Loucy (cell line): ENCODE data around the gene MEX3B.

Experiments used
- H2AFZ ChIP-seq: fragments of 200-600 bp; sonication (generic); 2 replicates; pipeline ENCODE4 v1.6.0; 2016; ENCODE audit warnings: antibody characterized with exemption, mild to moderate bottlenecking, low read length, moderate library complexity
- H3F3A ChIP-seq: fragments of 200-600 bp; 2 replicates; pipeline ENCODE4 v1.6.0; 2016; ENCODE audit warnings: antibody characterized with exemption, low read depth, mild to moderate bottlenecking
- H3K27me3 ChIP-seq: fragments of 200-600 bp; sonication (generic); 2 replicates; pipeline ENCODE4 v1.6.1; 2014; ENCODE audit warnings: low read length, mild to moderate bottlenecking; ENCODE audit not compliant: insufficient read depth, poor library complexity, severe bottlenecking
- H3K36me3 ChIP-seq: fragments of 200-600 bp; sonication (generic); 2 replicates; pipeline ENCODE4 v1.6.1; 2016; ENCODE audit warnings: low read length; ENCODE audit not compliant: insufficient read depth
- H3K4me1 ChIP-seq: fragments of 200-600 bp; sonication (generic); 2 replicates; pipeline ENCODE4 v1.5.1; 2014; ENCODE audit warnings: low read length, mild to moderate bottlenecking; ENCODE audit not compliant: insufficient read depth, poor library complexity, severe bottlenecking
- H3K4me2 ChIP-seq: fragments of 200-600 bp; sonication (generic); 2 replicates; pipeline ENCODE4 v1.6.0; 2014; ENCODE audit warnings: antibody characterized with exemption, low read length, low read depth, mild to moderate bottlenecking; ENCODE audit not compliant: poor library complexity, severe bottlenecking
- H3K4me3 ChIP-seq: fragments of 200-600 bp; sonication (generic); 2 replicates; pipeline ENCODE4 v1.5.1; 2014; ENCODE audit warnings: low read length, mild to moderate bottlenecking, mixed read lengths; ENCODE audit not compliant: poor library complexity, severe bottlenecking
- H3K79me2 ChIP-seq: fragments of 200-600 bp; sonication (generic); 2 replicates; pipeline ENCODE4 v1.6.1; 2014; ENCODE audit warnings: low read length; ENCODE audit not compliant: insufficient read depth
- H3K9ac ChIP-seq: fragments of 200-600 bp; sonication (generic); 2 replicates; pipeline ENCODE4 v1.6.0; 2014; ENCODE audit warnings: mild to moderate bottlenecking, low read depth, low read length, moderate library complexity; ENCODE audit not compliant: poor library complexity, severe bottlenecking
- H3K9me2 ChIP-seq: fragments of 200-600 bp; sonication (generic); replicated peaks from 2 replicates; pipeline ENCODE4 v1.6.1; 2016; ENCODE audit warnings: low read depth, low read length, mixed read lengths
- H3K9me3 ChIP-seq: fragments of 200-600 bp; sonication (generic); 2 replicates; pipeline ENCODE4 v1.6.1; 2014; ENCODE audit warnings: mild to moderate bottlenecking, antibody characterized with exemption, low read length, low read depth; ENCODE audit not compliant: insufficient read depth
- H4K20me1 ChIP-seq: fragments of 200-600 bp; sonication (generic); 2 replicates; pipeline ENCODE4 v1.6.0; 2014; ENCODE audit warnings: antibody characterized with exemption, low read length, mild to moderate bottlenecking; ENCODE audit not compliant: insufficient read depth, poor library complexity, severe bottlenecking
- CTCF ChIP-seq: fragments of 200-600 bp; sonication (generic); conservative IDR thresholded peaks from 2 replicates; pipeline ENCODE4 v1.5.1; 2014; ENCODE audit warnings: mild to moderate bottlenecking, antibody characterized with exemption, low read length
- EZH2phosphoT487 ChIP-seq: fragments of 200-600 bp; IDR thresholded peaks from 2 replicates; pipeline ENCODE4 v1.6.1; 2018; ENCODE audit warnings: antibody characterized with exemption, mild to moderate bottlenecking, moderate library complexity, borderline replicate concordance

Gene MEX3B

GRCh38 chr15:82062479-82063454 is 16.9 kb upstream of the MEX3B start:
- Histone ChIP-seq H3K4me1 (no peaks in the 10 kb centered on the region), H3F3A (no peaks in the 10 kb centered on the region), H3K4me3 (no peak overlapping the region), H3K9me2 (no peaks in the 10 kb centered on the region), H3K4me2 (no peak overlapping the region), H3K27me3 (no peaks in the 10 kb centered on the region), H3K36me3 (no peaks in the 10 kb centered on the region), H2AFZ (no peak overlapping the region), H3K9ac (no peak overlapping the region), H3K9me3 (no peaks in the 10 kb centered on the region), H3K79me2 (no peaks in the 10 kb centered on the region), H4K20me1 (no peaks in the 10 kb centered on the region)
- TF ChIP-seq EZH2phosphoT487: no peak
- no peak for TF ChIP-seq CTCF

- H3K4me3 ChIP-seq: no peak overlapping the region
- no peaks in the 10 kb centered on the region for H3K27me3 ChIP-seq
- no peaks in the 10 kb centered on the region for H3K4me1 ChIP-seq
- no peaks in the 10 kb centered on the region for H3F3A ChIP-seq
- no peak overlapping the region for H3K4me2 ChIP-seq
- H3K9me3 ChIP-seq: no peaks in the 10 kb centered on the region
- no peaks in the 10 kb centered on the region for H3K36me3 ChIP-seq
- TF ChIP-seq EZH2phosphoT487: no peak
- no peak for TF ChIP-seq CTCF
- H2AFZ ChIP-seq: no peak overlapping the region
- H4K20me1 ChIP-seq: no peaks in the 10 kb centered on the region
- no peaks in the 10 kb centered on the region for H3K79me2 ChIP-seq
- no peaks in the 10 kb centered on the region for H3K9me2 ChIP-seq
- no peak overlapping the region for H3K9ac ChIP-seq
These were observed 15.0 kb upstream of the MEX3B start for GRCh38 chr15:82060817-82061216.

- H3K4me2 ChIP-seq: no peak overlapping the region
- TF ChIP-seq EZH2phosphoT487 (no peak), CTCF (no peak)
- no peak overlapping the region for H3K9ac ChIP-seq
- H3K27me3 ChIP-seq: no peaks in the 10 kb centered on the region
- no peaks in the 10 kb centered on the region for H3K79me2 ChIP-seq
- no peaks in the 10 kb centered on the region for H3K36me3 ChIP-seq
- no peaks in the 10 kb centered on the region for H4K20me1 ChIP-seq
- no peak overlapping the region for H2AFZ ChIP-seq
- H3F3A ChIP-seq: no peaks in the 10 kb centered on the region
- no peak overlapping the region for H3K4me3 ChIP-seq
- H3K4me1 ChIP-seq: no peaks in the 10 kb centered on the region
- H3K9me3 ChIP-seq: no peaks in the 10 kb centered on the region
- H3K9me2 ChIP-seq: no peaks in the 10 kb centered on the region
These were observed 12.8 kb upstream of the MEX3B start for GRCh38 chr15:82058517-82059204.
